ENCODE data around the gene HOXD3. TPM values are rescaled to one million over a fixed set of nuclear protein-coding genes. Genes with fewer than 3 reads are reported as not detected.
A peak's percentile ranks its signal among the peaks of the same experiment; 100 is the strongest.

HOXD3 gene
- total and polyA plus RNA-seq, 2 experiments from 2014 or later: not detected

- Histone ChIP-seq H2AFZ (peak overlapping the region; percentile 77), H3K4me2 (peak overlapping the region; percentile 80), H3K4me1 (ENCODE audit: insufficient read depth) (peaks cover 48% of the 10 kb centered on the region), H3K79me2 (replicated peaks; ENCODE audit: insufficient read depth) (no peaks in the 10 kb centered on the region), H3K4me3 (peak overlapping the region; percentile 55), H4K20me1 (replicated peaks; ENCODE audit: insufficient read depth) (peaks cover 18% of the 10 kb centered on the region), H3K9me2 (ENCODE audit: insufficient read depth) (no peaks in the 10 kb centered on the region), H3K36me3 (ENCODE audit: insufficient read depth) (no peaks in the 10 kb centered on the region), H3F3A (replicated peaks; ENCODE audit: low read depth) (peaks cover 17% of the 10 kb centered on the region), H3K27me3 (ENCODE audit: insufficient read depth) (peaks cover 100% of the 10 kb centered on the region), H3K27ac (ENCODE audit: low read depth) (no peak overlapping the region)
- H3K36me3 Mint-ChIP-seq (ENCODE audit: low read depth): no peaks in the 10 kb centered on the region
- peak overlapping the region; percentile 56 for H3K4me3 Mint-ChIP-seq
- H3K9me3 Mint-ChIP-seq: no peaks in the 10 kb centered on the region
- peaks cover 94% of the 10 kb centered on the region for H3K27me3 Mint-ChIP-seq (ENCODE audit: insufficient read depth, low read depth, poor library complexity)
- no peak overlapping the region for H3K27ac Mint-ChIP-seq
- peaks cover 46% of the 10 kb centered on the region for H3K4me1 Mint-ChIP-seq
- no peak for TF ChIP-seq ETS1 (IDR thresholded peaks at IDR 0.05)
- TF ChIP-seq STAT1 (IDR thresholded peaks at IDR 0.05; ENCODE audit: unreplicated experiment): no peak
- TF ChIP-seq POLR2AphosphoS5 (IDR thresholded peaks at IDR 0.05; ENCODE audit: low read depth): no peak
- peak; percentile 87 for TF ChIP-seq EZH2phosphoT487 (IDR thresholded peaks at IDR 0.05; ENCODE audit: unreplicated experiment)
- no peak for TF ChIP-seq NANOG (IDR thresholded peaks at IDR 0.05; ENCODE audit: borderline replicate concordance)
- ATAC-seq (peak; percentile 46), DNase-seq (ENCODE audit: low spot score) (peak; percentile 70)
These were observed 31.9 kb downstream of the HOXD3 start for GRCh38 chr2:176188774-176189680.

- peaks cover 46% of the 10 kb centered on the region for H3K4me1 Mint-ChIP-seq
- TF ChIP-seq REST (IDR thresholded peaks at IDR 0.05; ENCODE audit: unreplicated experiment) (no peak), EZH2 (IDR thresholded peaks at IDR 0.05; ENCODE audit: low read depth, unreplicated experiment) (peak; percentile 96), EZH2phosphoT487 (IDR thresholded peaks at IDR 0.05; ENCODE audit: unreplicated experiment) (peak; percentile 83)
- no peaks in the 10 kb centered on the region for H3K79me2 ChIP-seq (replicated peaks; ENCODE audit: insufficient read depth)
- no peak overlapping the region for H3K27ac Mint-ChIP-seq
- no peaks in the 10 kb centered on the region for H3K9me2 ChIP-seq (ENCODE audit: insufficient read depth)
- no peaks in the 10 kb centered on the region for H3K9me3 Mint-ChIP-seq
- peak; percentile 6; the same call in 2 of the 3 replicates for ATAC-seq
- H3F3A ChIP-seq (replicated peaks; ENCODE audit: low read depth): peaks cover 17% of the 10 kb centered on the region
- H3K4me1 ChIP-seq (ENCODE audit: insufficient read depth): peaks cover 48% of the 10 kb centered on the region
- H3K36me3 Mint-ChIP-seq (ENCODE audit: low read depth): no peaks in the 10 kb centered on the region
- peaks cover 18% of the 10 kb centered on the region for H4K20me1 ChIP-seq (replicated peaks; ENCODE audit: insufficient read depth)
- H3K36me3 ChIP-seq (ENCODE audit: insufficient read depth): no peaks in the 10 kb centered on the region
- peaks cover 100% of the 10 kb centered on the region for H3K27me3 ChIP-seq (ENCODE audit: insufficient read depth)
- H3K4me3 Mint-ChIP-seq: peak overlapping the region; percentile 56
- peak overlapping the region; percentile 80 for H3K4me2 ChIP-seq
- H3K27ac ChIP-seq (ENCODE audit: low read depth): no peak overlapping the region
- H3K27me3 Mint-ChIP-seq (ENCODE audit: insufficient read depth, low read depth, poor library complexity): peaks cover 93% of the 10 kb centered on the region
- H2AFZ ChIP-seq: no peak overlapping the region
- peak; percentile 29 for DNase-seq (ENCODE audit: low spot score)
- H3K4me3 ChIP-seq: peak overlapping the region; percentile 55
These were observed 32.9 kb downstream of the HOXD3 start for GRCh38 chr2:176189681-176190641.
